ENCODE data around the gene NACC1.

NACC1 gene

DNA sequence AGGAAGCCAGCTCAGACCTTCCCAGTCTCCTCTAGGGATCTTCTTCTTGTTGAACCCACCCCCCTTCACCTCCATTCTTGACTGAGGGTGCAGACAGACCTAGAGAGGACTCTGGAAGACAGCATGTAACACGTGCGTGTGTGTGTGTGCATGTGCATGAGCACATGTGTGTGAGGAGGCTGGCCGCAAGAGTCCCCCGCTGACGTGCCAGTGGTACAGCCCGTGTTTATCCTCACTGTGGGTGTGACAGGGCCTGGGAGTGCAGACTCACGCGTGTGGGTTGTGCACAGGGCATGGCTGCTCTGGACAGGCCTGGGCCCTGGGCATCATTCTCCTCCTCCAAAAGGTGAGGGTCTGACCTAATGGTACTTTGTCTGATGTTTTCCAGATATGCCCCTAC, 41.7 kb upstream of the NACC1 start (continued):
- TF ChIP-seq PRDM10 (tag by site-specific recombination; IDR thresholded peaks at IDR 0.05) = peak; percentile 93
- TF ChIP-seq EGR2 (tag by site-specific recombination; IDR thresholded peaks at IDR 0.05; ENCODE audit: low read depth) = peak; percentile 40; the same call in 1 of the 2 replicates
- TF ChIP-seq ZBTB17 (tag by site-specific recombination; IDR thresholded peaks at IDR 0.05) = no peak
- TF ChIP-seq ZNF184 (tag by site-specific recombination; IDR thresholded peaks at IDR 0.05) = no peak
- TF ChIP-seq, protein P1, sequence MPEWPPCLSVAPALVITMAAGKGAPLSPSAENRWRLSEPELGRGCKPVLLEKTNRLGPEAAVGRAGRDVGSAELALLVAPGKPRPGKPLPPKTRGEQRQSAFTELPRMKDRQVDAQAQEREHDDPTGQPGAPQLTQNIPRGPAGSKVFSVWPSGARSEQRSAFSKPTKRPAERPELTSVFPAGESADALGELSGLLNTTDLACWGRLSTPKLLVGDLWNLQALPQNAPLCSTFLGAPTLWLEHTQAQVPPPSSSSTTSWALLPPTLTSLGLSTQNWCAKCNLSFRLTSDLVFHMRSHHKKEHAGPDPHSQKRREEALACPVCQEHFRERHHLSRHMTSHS (tag by site-specific recombination; IDR thresholded peaks at IDR 0.05) = no peak
- no peak for TF ChIP-seq ZNF174 (tag by site-specific recombination; IDR thresholded peaks at IDR 0.05)
- TF ChIP-seq ZFHX2 (tag by site-specific recombination; conservative IDR thresholded peaks at IDR 0.05) = peak; percentile 76
- no peak for TF ChIP-seq ZSCAN16 (tag by site-specific recombination; IDR thresholded peaks at IDR 0.05)
- TF ChIP-seq ZNF37A (tag by site-specific recombination; IDR thresholded peaks at IDR 0.05) = no peak
- TF ChIP-seq ZNF776 (tag by site-specific recombination; IDR thresholded peaks at IDR 0.05; ENCODE audit: borderline replicate concordance) = no peak
- no peak for TF ChIP-seq TCF7L2 (IDR thresholded peaks at IDR 0.05; ENCODE audit: borderline replicate concordance, low read depth, low read length)
- no peak for TF ChIP-seq ZNF366 (tag by site-specific recombination; conservative IDR thresholded peaks at IDR 0.05)
- TF ChIP-seq ZNF768 (tag by site-specific recombination; IDR thresholded peaks at IDR 0.05) = no peak

- H3K36me3 ChIP-seq (ENCODE audit: control insufficient read depth in 2 of 2, insufficient read depth in 1 of 2, low read length in 2 of 2) = no peaks in the 10 kb centered on the region; a peak in 1 of 3 replicates
- H3K4me3 ChIP-seq (ENCODE audit: low read depth, low read length) = no peak overlapping the region
- H3K4me1 ChIP-seq (ENCODE audit: control insufficient read depth, insufficient read depth, low read length) = peaks cover 14% of the 10 kb centered on the region
- H3K27ac ChIP-seq (ENCODE audit: extremely low read depth, low read depth, low read length) = no peak overlapping the region
- H3K9me3 ChIP-seq (ENCODE audit: control insufficient read depth, insufficient read depth, low read depth, low read length) = no peaks in the 10 kb centered on the region
- TF ChIP-seq PRDM1 (tag by site-specific recombination; IDR thresholded peaks at IDR 0.05) (no peak), ZNF664 (tag by site-specific recombination; IDR thresholded peaks at IDR 0.05) (no peak), ZNF121 (tag by site-specific recombination; IDR thresholded peaks at IDR 0.05) (no peak), ZNF114 (tag by site-specific recombination; IDR thresholded peaks at IDR 0.05) (no peak), ZNF155 (tag by site-specific recombination; IDR thresholded peaks at IDR 0.05) (no peak), BCL11B (tag by site-specific recombination; IDR thresholded peaks at IDR 0.05; ENCODE audit: low read depth) (no peak), ZNF146 (tag by site-specific recombination; IDR thresholded peaks at IDR 0.05) (no peak), ZSCAN18 (tag by site-specific recombination; IDR thresholded peaks at IDR 0.05) (no peak), ZBTB48 (tag by site-specific recombination; IDR thresholded peaks at IDR 0.05) (no peak), ZNF239 (tag by site-specific recombination; IDR thresholded peaks at IDR 0.05) (no peak)
- ChIA-PET CTCF (interaction anchor here (0.7 to 4.7 kb wide), 2 partner anchors 15 to 118 kb away, joined by 3 to 33 read pairs; no protein-coding TSS in a partner anchor), POLR2A (no interaction called here)
Measured at GRCh38 chr19:13076787-13077186, 41.3 kb upstream of the NACC1 start.
